Cardiac muscle cell (in vitro differentiated cells and primary cell): ENCODE data around the gene SLC28A3. TPM values are rescaled to one million over a fixed set of nuclear protein-coding genes. Genes with fewer than 3 reads are reported as not detected.

Source experiments
- DNase-seq, 2 donors: peaks; one replicate each; pipeline versions ENCODE4 v3.0.0 to v3.0.0-alpha.2; 2010 to 2017; ENCODE audit warnings: low read depth in 1 of 2, low spot score in 1 of 2
- H3K27ac ChIP-seq: fragments of 200-600 bp; sonication (generic); 2 replicates; pipeline ENCODE4 v1.5.1; 2016
- H3K27me3 ChIP-seq: fragments of 200-600 bp; sonication (generic); 2 replicates; pipeline ENCODE4 v1.6.0; 2016; ENCODE audit warnings: control low read depth
- H3K36me3 ChIP-seq: fragments of 200-600 bp; sonication (generic); 2 replicates; pipeline ENCODE4 v1.5.1; 2016; ENCODE audit warnings: control low read depth
- H3K4me1 ChIP-seq: fragments of 200-600 bp; sonication (generic); 2 replicates; pipeline ENCODE4 v1.8.1; 2017; ENCODE audit warnings: low read depth, mild to moderate bottlenecking, mixed run types
- H3K4me3 ChIP-seq: fragments of 200-600 bp; sonication (generic); 2 replicates; pipeline ENCODE4 v1.5.1; 2016; ENCODE audit warnings: mild to moderate bottlenecking
- H3K9me3 ChIP-seq: fragments of 200-600 bp; sonication (generic); 2 replicates; pipeline ENCODE4 v1.5.1; 2017; ENCODE audit warnings: low read depth, mild to moderate bottlenecking, control low read depth
- polyA plus RNA-seq: library from polyadenylated mRNA; unstranded; fragments of >200 nt; fragmentation: Nextera tagmentation; extraction: Ambion mirVana; gene quantifications from 2 replicates; pipeline ENCODE4 v1.2.1, GENCODE V29; 2016
- total RNA-seq: library from RNA; depleted of rRNA; stranded (reverse); fragments of >200 nt; gene quantifications from 2 replicates; pipeline ENCODE4 v1.2.3, GENCODE V29; 2016
- TF ChIP-seq, protein P1 (sequence below): IDR thresholded peaks from 2 replicates; pipeline ENCODE4 v1.5.1; 2012; ENCODE audit warnings: low read depth, mild to moderate bottlenecking, low read length

The SLC28A3 gene
- total and polyA plus RNA-seq, 2 experiments from 2014 or later = 0.70 to 1.5 TPM

DNA sequence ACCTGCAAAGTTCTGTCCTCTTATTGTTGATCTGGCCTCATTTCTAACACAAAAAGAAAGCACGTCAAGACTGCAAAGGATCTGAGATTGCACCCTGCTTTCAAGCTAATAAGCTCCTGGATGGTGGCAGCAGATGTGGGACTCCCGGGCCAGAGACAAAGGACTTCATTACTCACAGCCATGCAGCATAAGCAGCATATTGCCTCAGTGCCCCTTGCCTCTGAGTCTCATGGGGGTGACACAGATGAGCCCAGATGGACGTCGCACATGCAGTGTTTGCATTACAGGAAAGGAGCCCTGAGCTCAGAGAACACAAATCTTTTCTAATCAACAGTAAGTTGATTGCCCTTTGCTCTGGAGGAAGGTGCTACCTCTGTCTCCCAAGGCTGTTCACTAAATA lies 105.0 kb downstream of the SLC28A3 start:
- Histone ChIP-seq H3K4me1 (peaks cover 25% of the 10 kb centered on the region), H3K9me3 (no peaks in the 10 kb centered on the region), H3K27me3 (no peaks in the 10 kb centered on the region), H3K4me3 (no peak overlapping the region), H3K27ac (no peak overlapping the region), H3K36me3 (no peaks in the 10 kb centered on the region)
- TF ChIP-seq, protein P1, sequence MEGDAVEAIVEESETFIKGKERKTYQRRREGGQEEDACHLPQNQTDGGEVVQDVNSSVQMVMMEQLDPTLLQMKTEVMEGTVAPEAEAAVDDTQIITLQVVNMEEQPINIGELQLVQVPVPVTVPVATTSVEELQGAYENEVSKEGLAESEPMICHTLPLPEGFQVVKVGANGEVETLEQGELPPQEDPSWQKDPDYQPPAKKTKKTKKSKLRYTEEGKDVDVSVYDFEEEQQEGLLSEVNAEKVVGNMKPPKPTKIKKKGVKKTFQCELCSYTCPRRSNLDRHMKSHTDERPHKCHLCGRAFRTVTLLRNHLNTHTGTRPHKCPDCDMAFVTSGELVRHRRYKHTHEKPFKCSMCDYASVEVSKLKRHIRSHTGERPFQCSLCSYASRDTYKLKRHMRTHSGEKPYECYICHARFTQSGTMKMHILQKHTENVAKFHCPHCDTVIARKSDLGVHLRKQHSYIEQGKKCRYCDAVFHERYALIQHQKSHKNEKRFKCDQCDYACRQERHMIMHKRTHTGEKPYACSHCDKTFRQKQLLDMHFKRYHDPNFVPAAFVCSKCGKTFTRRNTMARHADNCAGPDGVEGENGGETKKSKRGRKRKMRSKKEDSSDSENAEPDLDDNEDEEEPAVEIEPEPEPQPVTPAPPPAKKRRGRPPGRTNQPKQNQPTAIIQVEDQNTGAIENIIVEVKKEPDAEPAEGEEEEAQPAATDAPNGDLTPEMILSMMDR = no peak
- DNase-seq = no peak

DNA sequence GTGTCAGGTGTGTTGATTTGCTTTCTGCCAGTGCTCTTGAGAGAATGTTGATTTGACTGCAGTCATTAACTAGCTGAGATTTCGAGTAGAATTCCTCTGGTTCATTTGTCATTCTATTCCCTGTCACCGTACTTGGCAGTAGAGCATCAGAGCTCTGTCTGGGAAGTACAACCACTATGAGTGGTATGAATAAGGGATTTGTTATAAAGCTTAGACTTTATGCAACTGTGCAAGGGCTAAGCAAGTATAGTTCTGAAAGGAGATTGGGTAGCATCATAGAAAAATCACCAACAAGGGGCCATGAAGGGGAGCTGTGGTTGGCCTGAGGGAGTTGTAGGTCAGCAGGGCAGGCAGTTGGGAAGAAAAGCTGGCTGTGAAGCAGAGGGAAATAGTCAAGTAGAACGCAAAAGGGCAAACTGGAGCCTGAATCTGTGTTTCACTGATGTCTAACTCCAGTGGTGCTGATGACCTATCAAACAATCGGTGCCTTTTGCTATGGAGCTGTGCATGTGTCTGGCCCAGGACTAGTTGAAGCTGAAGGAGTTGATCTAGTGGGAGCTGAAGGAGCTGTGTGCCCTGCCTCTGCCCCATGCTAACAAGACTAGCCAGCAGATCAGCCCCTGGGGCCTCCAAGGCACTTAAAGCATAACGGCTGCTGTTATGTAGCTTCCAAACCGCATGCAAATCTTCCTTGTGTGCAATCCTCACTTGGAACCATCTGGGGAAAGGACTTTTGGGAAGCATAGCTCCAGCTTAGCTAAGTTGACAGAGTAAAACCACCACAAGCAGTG lies 110.0 kb downstream of the SLC28A3 start:
- TF ChIP-seq, protein P1 = no peak
- DNase-seq = peak; percentile 64 to 81

DNA sequence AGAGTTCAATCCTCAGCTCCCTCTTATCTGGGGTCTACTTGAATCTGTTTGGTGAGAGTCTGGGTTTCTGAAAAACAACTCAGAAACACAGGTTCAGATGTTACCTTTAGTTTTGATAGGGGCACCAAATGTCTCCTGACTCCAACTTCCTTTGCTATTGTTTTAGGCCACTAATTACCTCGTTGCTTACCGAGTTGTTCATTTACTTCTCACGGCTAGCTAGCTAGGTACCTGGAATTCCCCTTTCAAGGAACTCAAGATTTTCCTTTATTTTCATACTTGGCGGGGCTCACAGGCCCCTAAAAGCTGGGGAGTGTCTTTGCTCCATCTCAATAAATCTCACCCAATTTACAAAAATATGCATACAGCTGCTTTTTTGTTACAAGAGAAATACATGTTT lies 111.4 kb downstream of the SLC28A3 start:
- no peak for DNase-seq
- Histone ChIP-seq H3K27ac (no peak overlapping the region), H3K36me3 (no peaks in the 10 kb centered on the region), H3K9me3 (no peaks in the 10 kb centered on the region), H3K27me3 (no peaks in the 10 kb centered on the region), H3K4me1 (peaks cover 52% of the 10 kb centered on the region), H3K4me3 (no peak overlapping the region)
- TF ChIP-seq, protein P1 = no peak

More for the DNA sequence above, 110.0 kb downstream of the SLC28A3 start:
- peaks cover 52% of the 10 kb centered on the region for H3K4me1 ChIP-seq
- no peaks in the 10 kb centered on the region for H3K36me3 ChIP-seq
- H3K27me3 ChIP-seq = no peaks in the 10 kb centered on the region
- no peak overlapping the region for H3K4me3 ChIP-seq
- peak overlapping the region; percentile 68 for H3K27ac ChIP-seq
- no peaks in the 10 kb centered on the region for H3K9me3 ChIP-seq

DNA sequence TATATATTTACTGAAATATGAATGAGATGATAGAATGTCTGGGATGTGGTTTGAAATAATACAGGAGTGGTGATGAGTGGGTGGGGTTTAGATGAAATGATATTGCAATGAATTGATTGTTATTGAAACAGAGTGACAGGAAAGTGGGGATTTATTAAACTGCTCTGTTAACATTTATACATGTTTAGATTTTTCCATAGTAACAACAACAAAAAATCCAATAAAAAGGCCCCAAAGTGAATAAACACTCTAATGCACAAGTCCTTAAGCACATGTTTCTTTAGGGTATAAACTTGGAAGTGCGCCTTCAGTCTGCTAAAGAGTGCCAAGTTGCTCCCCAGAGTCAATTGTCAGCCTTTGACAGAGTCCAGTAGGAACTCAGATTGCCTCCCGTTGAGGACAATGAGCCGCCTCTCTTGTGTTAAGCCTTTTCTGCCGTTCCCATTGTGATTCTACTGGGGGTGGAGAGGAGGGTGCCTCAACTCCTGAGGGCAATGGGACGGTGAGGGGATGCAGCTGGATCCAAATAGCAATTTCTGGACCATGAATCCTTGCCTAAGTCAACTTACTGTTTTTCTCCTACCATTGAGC lies 112.3 kb downstream of the SLC28A3 start:
- H3K4me3 ChIP-seq = no peak overlapping the region
- H3K9me3 ChIP-seq = no peaks in the 10 kb centered on the region
- H3K27ac ChIP-seq = no peak overlapping the region
- DNase-seq = peak in 1 of 2 donors; percentile 48
- H3K36me3 ChIP-seq = no peaks in the 10 kb centered on the region
- no peaks in the 10 kb centered on the region for H3K27me3 ChIP-seq
- TF ChIP-seq, protein P1 = no peak
- H3K4me1 ChIP-seq = peaks cover 50% of the 10 kb centered on the region

DNA sequence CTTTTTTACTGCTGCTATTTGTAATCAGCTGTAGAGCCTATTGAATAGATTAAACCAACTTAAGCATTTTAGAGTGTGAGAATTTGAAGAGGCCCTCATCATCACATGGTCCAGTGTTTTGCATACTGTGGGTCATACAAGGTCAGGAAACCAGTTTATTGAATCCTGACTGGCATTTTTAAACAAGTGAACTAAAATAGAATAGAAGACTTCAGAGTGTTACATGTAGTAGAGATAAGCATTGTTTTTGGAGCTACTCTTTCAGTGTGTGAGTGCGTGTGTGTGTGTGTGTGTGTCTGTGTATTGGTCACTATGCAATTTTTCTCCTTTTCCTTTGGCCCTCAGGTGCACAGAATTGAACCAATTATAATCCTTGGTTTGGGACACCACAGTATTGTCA lies 114.4 kb downstream of the SLC28A3 start:
- Histone ChIP-seq H3K27ac (no peak overlapping the region), H3K4me3 (no peak overlapping the region), H3K27me3 (no peaks in the 10 kb centered on the region), H3K9me3 (no peaks in the 10 kb centered on the region), H3K4me1 (peaks cover 33% of the 10 kb centered on the region), H3K36me3 (no peaks in the 10 kb centered on the region)
- TF ChIP-seq, protein P1 = no peak
- DNase-seq = peak in 1 of 2 donors; percentile 63
